CD14-positive monocyte (primary cell): ENCODE measurements around the gene NPTX1. TPM values are rescaled to one million over a fixed set of nuclear protein-coding genes. Genes with fewer than 3 reads are reported as not detected.

ENCODE experiments used
- DNase-seq, 3 donors: peaks; one replicate each; pipeline ENCODE4 v3.0.0-alpha.2; 2011 to 2022
- H2AFZ ChIP-seq: 2 replicates; pipeline ENCODE4 v1.6.0; 2012; ENCODE audit warnings: mild to moderate bottlenecking, low read depth, low read length, inconsistent platforms; ENCODE audit not compliant: insufficient read depth, poor library complexity, severe bottlenecking
- H3K27ac ChIP-seq, 2 donors: 1 replicate in 1 of 2; 2 replicates in 1 of 2; pipeline ENCODE4 v1.5.1; 2012 to 2013; ENCODE audit warnings: low read length in 2 of 2, control low read depth in 1 of 2, inconsistent platforms in 1 of 2, low read depth in 1 of 2, mild to moderate bottlenecking in 1 of 2
- H3K27me3 ChIP-seq, 2 donors: one replicate each; pipeline versions ENCODE4 v1.6.0 to v1.6.1; 2011 to 2013; ENCODE audit warnings: low read length in 2 of 2; ENCODE audit not compliant: control insufficient read depth in 2 of 2, insufficient read depth in 2 of 2
- H3K36me3 ChIP-seq, 2 donors: replicated peaks in 1 of 2; 1 replicate in 1 of 2; 2 replicates in 1 of 2; pipeline versions ENCODE4 v1.5.1 to v1.6.1; 2012 to 2013; ENCODE audit warnings: low read length in 2 of 2, control low read depth in 1 of 2, inconsistent platforms in 1 of 2, mild to moderate bottlenecking in 1 of 2; ENCODE audit not compliant: insufficient read depth in 2 of 2, control insufficient read depth in 1 of 2
- H3K4me1 ChIP-seq, 2 donors: 1 replicate in 1 of 2; 2 replicates in 1 of 2; pipeline versions ENCODE4 v1.5.1 to v1.6.1; 2012 to 2013; ENCODE audit warnings: low read length in 2 of 2, control low read depth in 1 of 2, inconsistent platforms in 1 of 2, mild to moderate bottlenecking in 1 of 2, moderate library complexity in 1 of 2; ENCODE audit not compliant: insufficient read depth in 2 of 2, control insufficient read depth in 1 of 2
- H3K4me2 ChIP-seq: replicated peaks from 2 replicates; pipeline ENCODE3; 2012; ENCODE audit warnings: low read length, moderate library complexity, mild to moderate bottlenecking; ENCODE audit not compliant: poor library complexity, severe bottlenecking; ENCODE audit errors: extremely low read depth
- H3K4me3 ChIP-seq, 3 experiments: fragments of 200-600 bp in 1 of 3; sonication (generic) in 1 of 3; replicated peaks in 1 of 3; 1 replicate in 2 of 3; 2 replicates in 1 of 3; pipeline ENCODE4 v1.5.1; 2011 to 2013; ENCODE audit warnings: low read length in 3 of 3, mild to moderate bottlenecking in 3 of 3, control low read depth in 2 of 3, low read depth in 2 of 3, inconsistent platforms in 1 of 3, moderate library complexity in 1 of 3
- H3K79me2 ChIP-seq: 2 replicates; pipeline ENCODE4 v1.6.0; 2012; ENCODE audit warnings: mild to moderate bottlenecking, control low read depth, inconsistent platforms, low read length, moderate library complexity; ENCODE audit not compliant: insufficient read depth
- H3K9ac ChIP-seq: 2 replicates; pipeline ENCODE4 v1.6.0; 2017; ENCODE audit warnings: low read length, mild to moderate bottlenecking; ENCODE audit not compliant: insufficient read depth, poor library complexity, severe bottlenecking
- H3K9me3 ChIP-seq, 2 donors: replicated peaks in 1 of 2; 1 replicate in 1 of 2; 2 replicates in 1 of 2; pipeline versions ENCODE4 v1.5.1 to v1.6.1; 2012 to 2013; ENCODE audit warnings: low read length in 2 of 2, control low read depth in 1 of 2; ENCODE audit not compliant: control insufficient read depth in 1 of 2, insufficient read depth in 1 of 2
- H4K20me1 ChIP-seq: 2 replicates; pipeline ENCODE4 v1.6.0; 2012; ENCODE audit warnings: mild to moderate bottlenecking, low read length, control low read depth, moderate library complexity; ENCODE audit not compliant: insufficient read depth
- H3K27ac Mint-ChIP-seq, 7 donors: one replicate each; pipeline ENCODE4 v1.8.0; 2020; ENCODE audit warnings: mild to moderate bottlenecking in 7 of 7, mixed read lengths in 7 of 7, moderate library complexity in 6 of 7, inconsistent platforms in 2 of 7
- H3K27me3 Mint-ChIP-seq, 3 donors: one replicate each; pipeline ENCODE4 v1.8.0; 2021 to 2022; ENCODE audit warnings: low read depth in 3 of 3, mild to moderate bottlenecking in 3 of 3, mixed read lengths in 3 of 3, moderate library complexity in 3 of 3, inconsistent platforms in 1 of 3
- H3K36me3 Mint-ChIP-seq, 2 donors: one replicate each; pipeline ENCODE4 v1.8.0; 2020; ENCODE audit warnings: mixed read lengths in 2 of 2, inconsistent platforms in 1 of 2, mild to moderate bottlenecking in 1 of 2
- H3K4me1 Mint-ChIP-seq: one replicate; pipeline ENCODE4 v1.8.0; 2020; ENCODE audit warnings: mild to moderate bottlenecking, mixed read lengths
- H3K4me3 Mint-ChIP-seq, 2 donors: one replicate each; pipeline ENCODE4 v1.8.0; 2020; ENCODE audit warnings: mild to moderate bottlenecking in 2 of 2, mixed read lengths in 2 of 2, moderate library complexity in 1 of 2
- H3K9me3 Mint-ChIP-seq, 7 donors: one replicate each; pipeline ENCODE4 v1.8.0; 2020 to 2022; ENCODE audit warnings: mixed read lengths in 7 of 7, mild to moderate bottlenecking in 6 of 7, moderate library complexity in 6 of 7, inconsistent platforms in 2 of 7
- CTCF ChIP-seq: fragments of 200-600 bp; IDR thresholded peaks from one replicate; pipeline ENCODE4 v1.8.0; 2022; ENCODE audit warnings: antibody characterized with exemption, mild to moderate bottlenecking
- WGBS: methylation state at CpG from one replicate; pipeline ENCODE4 v1.1.5; 2013; ENCODE audit warnings: missing lambda C conversion rate; ENCODE audit not compliant: insufficient coverage; 5-methylcytosine and 5-hydroxymethylcytosine counted together
- intact Hi-C, 2 donors: fragments of 100-400 bp; cut with micrococcal nuclease; formaldehyde crosslinking; loops; one replicate each; pipeline versions ENCODE4 v1.15.0 to v1.15.1; 2023
- polyA plus RNA-seq, 3 donors: library from polyadenylated mRNA; depleted of rRNA in 1 of 3; unstranded in 2 of 3; stranded (reverse) in 1 of 3; fragments of 300-500 nt in 2 of 3; fragments of >200 nt in 1 of 3; fragmentation: Illumina TruSeq in 2 of 3; gene quantifications; 1 replicate in 2 of 3; 2 replicates in 1 of 3; pipeline ENCODE4 v1.2.3, GENCODE V29; 2012 to 2021

NPTX1 gene
- polyA plus RNA-seq, 3 donors, result not detected

GRCh38 chr17:80430446-80431245, 45.8 kb downstream of the NPTX1 start:
- no peaks in the 10 kb centered on the region for H3K4me1 Mint-ChIP-seq
- 93% methylated on average over 15 of the region's 15 CpGs for WGBS
- H3K36me3 Mint-ChIP-seq, result no peaks in the 10 kb centered on the region

More at GRCh38 chr17:80430446-80431245, 45.8 kb downstream of the NPTX1 start:
- no peak overlapping the region for H3K27ac Mint-ChIP-seq
- intact Hi-C loops, result no loop called here
- Histone ChIP-seq H3K27ac (no peak overlapping the region), H3K4me1 (no peaks in the 10 kb centered on the region), H3K79me2 (no peaks in the 10 kb centered on the region), H3K4me2 (no peak overlapping the region), H4K20me1 (no peaks in the 10 kb centered on the region), H3K9ac (no peak overlapping the region), H3K9me3 (no peaks in the 10 kb centered on the region), H3K4me3 (no peak overlapping the region), H2AFZ (no peak overlapping the region), H3K27me3 (no peaks in the 10 kb centered on the region), H3K36me3 (no peaks in the 10 kb centered on the region)
- no peak for TF ChIP-seq CTCF
- no peak for DNase-seq
- no peaks in the 10 kb centered on the region for H3K9me3 Mint-ChIP-seq
- H3K27me3 Mint-ChIP-seq, result peaks cover 4 to 9% (median 8%) of the 10 kb centered on the region in 3 donors
- no peak overlapping the region for H3K4me3 Mint-ChIP-seq
